ENCODE measurements around the gene TBC1D9.

DNA sequence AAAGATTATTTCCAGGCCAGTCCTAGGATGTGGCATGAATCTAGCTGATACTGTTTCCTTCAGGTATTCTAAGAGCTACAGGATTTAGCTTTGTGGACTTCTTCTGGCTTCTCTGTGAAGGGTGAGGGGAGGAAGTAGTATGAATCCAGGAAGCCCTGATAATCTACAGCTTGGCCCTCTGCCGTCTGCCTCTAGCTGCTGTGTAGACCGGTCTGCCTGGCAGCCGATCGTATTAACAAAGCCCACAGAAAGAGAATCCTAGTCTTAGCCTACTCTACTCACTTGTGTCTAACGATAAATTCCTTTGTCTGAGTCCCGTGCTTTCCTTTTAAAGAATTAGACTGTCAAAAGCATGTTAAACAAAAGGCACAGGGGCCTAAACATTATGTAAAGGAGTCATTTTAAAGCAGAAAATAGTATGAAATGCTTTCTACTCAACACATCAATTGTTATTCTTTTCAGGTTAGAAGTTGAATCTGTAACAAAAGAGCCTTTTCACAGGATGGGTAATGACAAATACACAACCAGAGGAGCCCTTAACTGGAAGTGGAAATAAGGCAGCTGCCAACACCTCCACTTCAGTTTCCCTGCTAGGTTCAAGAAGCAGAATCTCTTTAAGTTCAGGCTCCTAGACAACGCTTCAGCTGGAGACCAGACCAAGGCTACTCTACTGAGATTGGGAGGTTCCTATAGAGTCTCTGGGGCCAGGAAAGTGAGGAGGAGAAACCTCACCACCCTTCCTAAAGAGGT, 138.5 kb downstream of the TBC1D9 start:
- TF ChIP-seq, protein P1, sequence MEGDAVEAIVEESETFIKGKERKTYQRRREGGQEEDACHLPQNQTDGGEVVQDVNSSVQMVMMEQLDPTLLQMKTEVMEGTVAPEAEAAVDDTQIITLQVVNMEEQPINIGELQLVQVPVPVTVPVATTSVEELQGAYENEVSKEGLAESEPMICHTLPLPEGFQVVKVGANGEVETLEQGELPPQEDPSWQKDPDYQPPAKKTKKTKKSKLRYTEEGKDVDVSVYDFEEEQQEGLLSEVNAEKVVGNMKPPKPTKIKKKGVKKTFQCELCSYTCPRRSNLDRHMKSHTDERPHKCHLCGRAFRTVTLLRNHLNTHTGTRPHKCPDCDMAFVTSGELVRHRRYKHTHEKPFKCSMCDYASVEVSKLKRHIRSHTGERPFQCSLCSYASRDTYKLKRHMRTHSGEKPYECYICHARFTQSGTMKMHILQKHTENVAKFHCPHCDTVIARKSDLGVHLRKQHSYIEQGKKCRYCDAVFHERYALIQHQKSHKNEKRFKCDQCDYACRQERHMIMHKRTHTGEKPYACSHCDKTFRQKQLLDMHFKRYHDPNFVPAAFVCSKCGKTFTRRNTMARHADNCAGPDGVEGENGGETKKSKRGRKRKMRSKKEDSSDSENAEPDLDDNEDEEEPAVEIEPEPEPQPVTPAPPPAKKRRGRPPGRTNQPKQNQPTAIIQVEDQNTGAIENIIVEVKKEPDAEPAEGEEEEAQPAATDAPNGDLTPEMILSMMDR (IDR thresholded peaks at IDR 0.05) = no peak
- TF ChIP-seq POLR2A (IDR thresholded peaks at IDR 0.05) = no peak
